A549 treated with ZK216348 at 1 μM for 4 hours (cell line): ENCODE data around the gene CTTN. TPM values are rescaled to one million over a fixed set of nuclear protein-coding genes. Genes with fewer than 3 reads are reported as not detected.

ENCODE experiments used
- total RNA-seq: library from RNA; stranded (reverse); fragments of 200-300 nt; extraction: Qiagen RNA extraction; gene quantifications from 5 replicates; pipeline ENCODE4 v1.2.3, GENCODE V29; 2022; ENCODE audit warnings: low read depth

Gene CTTN
- 198 to 227 TPM (median 221 TPM) in 5 replicates for total RNA-seq

GRCh38 chr11:70397983-70398833 lies at the start of gene CTTN:
TSS of gene CTTN (plus strand) at chr11:70398529. CDS start at chr11:70407298, 8,769 bp downstream.

Other genes starting within 250 kb of the CTTN start
- gene FADD, start 195.2 kb upstream of the CTTN start, total RNA-seq, result 52.8 to 74.6 TPM (median 70.4 TPM) in 5 replicates
- 23.5 to 32.1 TPM (median 31.2 TPM) in 5 replicates for gene PPFIA1, start 127.8 kb upstream of the CTTN start, total RNA-seq